Hepatocyte (in vitro differentiated cells): ENCODE measurements around the gene HOXB7. TPM values are rescaled to one million over a fixed set of nuclear protein-coding genes. Genes with fewer than 3 reads are reported as not detected.
A peak's percentile ranks its signal among the peaks of the same experiment; 100 is the strongest.

ENCODE experiments used
- DNase-seq: peaks from one replicate; pipeline ENCODE4 v3.0.0-alpha.2; 2016; ENCODE audit warnings: low spot score
- H2AFZ ChIP-seq: fragments of 200-600 bp; sonication (generic); 2 replicates; pipeline ENCODE4 v1.6.0; 2016; ENCODE audit warnings: antibody characterized with exemption, mild to moderate bottlenecking
- H3K27ac ChIP-seq: fragments of 200-600 bp; sonication (generic); 2 replicates; pipeline ENCODE4 v1.5.1; 2016; ENCODE audit warnings: mild to moderate bottlenecking
- H3K27me3 ChIP-seq: fragments of 200-600 bp; sonication (generic); 2 replicates; pipeline ENCODE4 v1.6.1; 2016
- H3K36me3 ChIP-seq: fragments of 200-600 bp; sonication (generic); replicated peaks from 2 replicates; pipeline ENCODE4 v1.5.1; 2016; ENCODE audit warnings: low read depth; ENCODE audit not compliant: insufficient read depth
- H3K4me1 ChIP-seq: fragments of 200-600 bp; sonication (generic); 2 replicates; pipeline ENCODE4 v1.5.1; 2016; ENCODE audit warnings: mild to moderate bottlenecking, moderate library complexity; ENCODE audit not compliant: insufficient read depth
- H3K4me2 ChIP-seq: fragments of 200-600 bp; sonication (generic); 2 replicates; pipeline ENCODE4 v1.6.0; 2016
- H3K4me3 ChIP-seq: fragments of 200-600 bp; sonication (generic); 2 replicates; pipeline ENCODE4 v1.5.1; 2016; ENCODE audit warnings: mild to moderate bottlenecking
- H3K79me2 ChIP-seq: fragments of 200-600 bp; sonication (generic); 2 replicates; pipeline ENCODE4 v1.6.0; 2017; ENCODE audit warnings: mild to moderate bottlenecking
- H3K9me2 ChIP-seq: fragments of 200-600 bp; sonication (generic); replicated peaks from 2 replicates; pipeline ENCODE4 v1.6.0; 2017; ENCODE audit warnings: mild to moderate bottlenecking; ENCODE audit not compliant: insufficient read depth
- H3K9me3 ChIP-seq: fragments of 200-600 bp; sonication (generic); 2 replicates; pipeline ENCODE4 v1.5.1; 2016; ENCODE audit warnings: low read depth, mild to moderate bottlenecking
- H4K20me1 ChIP-seq: fragments of 200-600 bp; sonication (generic); 2 replicates; pipeline ENCODE4 v1.6.0; 2016; ENCODE audit warnings: mild to moderate bottlenecking; ENCODE audit not compliant: insufficient read depth, poor library complexity, severe bottlenecking
- CTCF ChIP-seq: fragments of 200-600 bp; sonication (generic); IDR thresholded peaks from 2 replicates; pipeline ENCODE4 v1.5.1; 2016; ENCODE audit warnings: antibody characterized with exemption, mild to moderate bottlenecking; ENCODE audit not compliant: poor library complexity
- EZH2 ChIP-seq: fragments of 200-600 bp; sonication (generic); IDR thresholded peaks from 2 replicates; pipeline ENCODE4 v1.6.1; 2016; ENCODE audit warnings: antibody characterized with exemption, mild to moderate bottlenecking, borderline replicate concordance
- EZH2phosphoT487 ChIP-seq: fragments of 200-600 bp; sonication (generic); IDR thresholded peaks from one replicate; pipeline ENCODE4 v1.6.1; 2018; ENCODE audit warnings: antibody characterized with exemption, mild to moderate bottlenecking, low read depth, moderate library complexity; ENCODE audit not compliant: unreplicated experiment, severe bottlenecking
- WGBS: methylation state at CpG from one replicate; pipeline ENCODE4 v1.1.6; 2016; ENCODE audit warnings: low lambda C conversion rate; ENCODE audit errors: missing lambda C conversion rate; 5-methylcytosine and 5-hydroxymethylcytosine counted together
- polyA plus RNA-seq: library from polyadenylated mRNA; unstranded; fragments of >200 nt; fragmentation: Nextera tagmentation; extraction: Ambion mirVana; gene quantifications from 2 replicates; pipeline ENCODE4 v1.2.1, GENCODE V29; 2016
- total RNA-seq: library from RNA; depleted of rRNA; stranded (reverse); fragments of >200 nt; gene quantifications from 2 replicates; pipeline ENCODE4 v1.2.3, GENCODE V29; 2014

The HOXB7 gene
- total and polyA plus RNA-seq, 2 experiments from 2014 or later = 4.1 to 13.7 TPM

DNA sequence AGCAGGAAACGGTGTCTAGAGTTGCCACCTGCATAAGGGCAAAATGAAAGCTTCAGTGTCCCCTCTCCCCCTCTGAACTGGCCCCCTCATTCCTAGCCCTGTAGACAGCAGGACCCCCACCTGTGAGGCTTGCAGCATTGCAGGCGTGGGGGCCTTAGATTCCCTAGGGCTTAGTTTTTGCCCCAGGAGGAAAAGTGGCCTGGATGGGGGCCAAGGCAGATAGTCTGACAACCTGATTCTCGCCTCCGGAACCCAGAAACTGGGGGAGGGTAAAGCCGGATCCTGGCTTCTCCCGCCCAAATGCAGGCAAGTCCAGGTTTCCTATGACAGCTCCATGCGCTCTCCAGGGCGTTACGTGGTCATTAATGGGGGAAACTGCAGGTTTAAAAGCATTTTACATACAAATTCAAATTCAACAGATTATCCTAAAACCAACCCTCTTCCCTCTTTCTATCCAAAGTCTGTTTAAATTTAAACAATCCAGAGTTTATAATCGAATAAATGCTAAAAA is 5.4 kb downstream of the HOXB7 start:
- H3K27ac ChIP-seq = peak overlapping the region; percentile 56
- peaks cover 6% of the 10 kb centered on the region for H3K4me1 ChIP-seq
- H4K20me1 ChIP-seq = no peaks in the 10 kb centered on the region
- H3K9me3 ChIP-seq = no peaks in the 10 kb centered on the region
- no peaks in the 10 kb centered on the region for H3K36me3 ChIP-seq
- H3K9me2 ChIP-seq = no peaks in the 10 kb centered on the region
- TF ChIP-seq EZH2phosphoT487 = no peak
- no peak for TF ChIP-seq EZH2
- TF ChIP-seq CTCF = no peak
- peak overlapping the region; percentile 71 for H3K4me2 ChIP-seq
- H2AFZ ChIP-seq = no peak overlapping the region
- DNase-seq = no peak
- H3K4me3 ChIP-seq = no peak overlapping the region
- WGBS = 39% methylated on average over 10 of the region's 10 CpGs
- no peaks in the 10 kb centered on the region for H3K79me2 ChIP-seq
- peaks cover 96% of the 10 kb centered on the region for H3K27me3 ChIP-seq

GRCh38 chr17:48604770-48605329 is 6.0 kb downstream of the HOXB7 start, which contains the start of gene HOXB6:
Gene HOXB6, minus strand, starts transcription at chr17:48604986. Its CDS starts 6,836 bp downstream, at chr17:48598150.
- H3K79me2 ChIP-seq = no peaks in the 10 kb centered on the region
- peak within 1 kb of the TSS; percentile 81 for H3K27ac ChIP-seq
- H2AFZ ChIP-seq = no peak within 1 kb of the TSS
- H3K4me3 ChIP-seq = peak within 1 kb of the TSS; percentile 15
- DNase-seq = peak; percentile 38
- no peaks in the 10 kb centered on the region for H4K20me1 ChIP-seq
- no peaks in the 10 kb centered on the region for H3K9me3 ChIP-seq
- peak within 1 kb of the TSS; percentile 71 for H3K4me2 ChIP-seq
- H3K9me2 ChIP-seq = no peaks in the 10 kb centered on the region
- peaks cover 96% of the 10 kb centered on the region for H3K27me3 ChIP-seq
- H3K36me3 ChIP-seq = no peaks in the 10 kb centered on the region
- peaks cover 6% of the 10 kb centered on the region for H3K4me1 ChIP-seq
- WGBS = 33% methylated on average over 16 of the region's 16 CpGs
- TF ChIP-seq EZH2phosphoT487 (no peak), CTCF (no peak), EZH2 (no peak)

DNA sequence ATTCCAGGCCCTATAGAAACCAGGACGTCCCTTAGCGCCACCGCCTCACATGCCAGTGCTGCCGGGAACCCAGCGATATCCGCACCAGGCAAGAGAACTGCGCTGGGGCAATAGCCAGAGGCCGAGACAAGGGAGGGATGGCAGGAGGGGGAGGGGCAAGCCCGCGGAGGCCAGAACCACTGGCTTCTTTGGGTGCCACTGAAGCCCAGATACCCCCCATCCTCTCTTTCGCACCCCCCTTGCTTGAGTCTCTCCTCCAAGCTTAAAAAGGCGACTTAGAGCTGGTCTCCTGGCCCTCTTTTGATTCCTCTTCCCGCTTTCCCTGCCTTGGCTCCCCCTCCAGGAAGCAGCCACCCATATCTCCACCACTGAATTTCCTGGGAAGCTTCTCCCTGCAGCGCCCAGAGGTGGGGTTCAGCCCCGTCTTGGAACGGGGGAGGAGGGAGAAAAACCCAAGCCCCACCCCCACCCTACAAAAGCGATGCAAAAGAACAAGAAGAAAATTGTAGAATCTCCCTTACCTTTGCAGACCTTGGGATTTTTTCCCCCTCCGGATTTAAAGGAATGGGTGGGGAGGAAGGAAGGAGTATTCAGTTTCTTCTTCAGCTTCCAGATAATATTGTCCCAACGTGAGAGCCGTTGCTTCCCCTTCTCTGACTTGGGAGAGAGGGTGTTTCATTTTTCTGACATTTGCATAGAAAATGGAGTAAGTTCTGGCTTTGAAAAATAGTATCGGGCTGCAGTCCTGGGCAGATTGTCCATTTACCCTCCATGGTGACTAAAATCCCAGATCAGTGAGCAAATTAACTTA is 6.7 kb downstream of the HOXB7 start:
- Histone ChIP-seq H3K4me3 (peak overlapping the region; percentile 15), H4K20me1 (no peaks in the 10 kb centered on the region), H3K27ac (peak overlapping the region; percentile 81), H3K79me2 (no peaks in the 10 kb centered on the region), H3K9me3 (no peaks in the 10 kb centered on the region), H3K9me2 (no peaks in the 10 kb centered on the region), H2AFZ (no peak overlapping the region), H3K4me2 (peak overlapping the region; percentile 71), H3K4me1 (peaks cover 6% of the 10 kb centered on the region), H3K36me3 (no peaks in the 10 kb centered on the region), H3K27me3 (peaks cover 96% of the 10 kb centered on the region)
- 9% methylated on average over 21 of the region's 21 CpGs for WGBS
- DNase-seq = peak; percentile 40
- peak; percentile 59 for TF ChIP-seq EZH2phosphoT487
- no peak for TF ChIP-seq CTCF
- TF ChIP-seq EZH2 = peak; percentile 26
